NCI-H146 (cell line): ENCODE data around the gene HSPB7.
A peak's percentile ranks its signal among the peaks of the same experiment; 100 is the strongest.
"Not testable (repeated sequence)": the region's sequence is repeated elsewhere in the genome, so short reads cannot be mapped to it uniquely, and the experiment has no call there.

ENCODE experiments used
- DNase-seq: peaks from one replicate; lab custom pipeline; 2025; lab: John Stamatoyannopoulos, UW

Gene HSPB7

DNA sequence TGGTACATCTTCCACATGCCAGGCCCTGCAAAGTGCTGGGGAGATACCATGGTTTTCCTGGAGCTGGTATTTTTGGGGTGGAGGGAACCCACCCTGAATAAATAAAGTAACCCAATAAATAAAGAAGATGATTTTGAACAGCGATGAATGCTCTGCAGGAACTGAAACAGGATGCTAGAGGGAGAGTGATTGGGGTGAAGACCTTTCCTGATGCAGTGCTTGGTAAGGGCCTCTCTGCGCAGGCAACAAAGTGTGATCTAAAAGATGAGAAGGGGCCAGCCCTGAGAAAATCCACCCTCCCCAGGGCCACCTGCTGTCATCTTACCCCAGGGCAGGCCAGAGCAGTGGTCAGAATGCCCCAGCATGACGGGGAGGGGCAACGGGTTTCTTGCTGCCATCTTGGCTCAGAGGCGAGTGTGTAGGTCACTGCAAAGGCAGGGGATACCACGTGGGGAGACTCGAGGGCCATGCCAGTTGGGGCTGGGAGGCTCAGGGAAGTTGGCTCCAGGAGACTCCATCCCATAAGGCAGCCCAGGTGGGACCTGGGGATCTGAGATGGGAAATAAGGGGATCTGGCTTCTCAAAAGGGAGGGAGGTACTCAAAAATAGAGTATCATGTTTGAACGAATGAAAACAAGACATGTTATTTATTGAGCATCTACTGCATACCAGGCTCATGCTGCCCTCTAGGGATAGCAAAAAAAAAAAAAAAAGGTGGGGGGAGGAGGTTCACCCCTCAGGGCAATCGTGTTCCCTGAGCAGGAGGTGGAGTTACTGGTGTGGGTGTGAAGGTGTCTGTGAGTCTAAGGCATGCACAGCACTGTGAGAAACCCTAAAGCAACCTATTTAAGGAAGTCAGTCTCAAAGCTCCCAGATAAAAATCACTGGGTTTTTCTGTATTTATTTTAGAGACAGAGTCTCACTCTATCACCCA is 11.0 kb downstream of the HSPB7 start:
- no peak for DNase-seq

DNA sequence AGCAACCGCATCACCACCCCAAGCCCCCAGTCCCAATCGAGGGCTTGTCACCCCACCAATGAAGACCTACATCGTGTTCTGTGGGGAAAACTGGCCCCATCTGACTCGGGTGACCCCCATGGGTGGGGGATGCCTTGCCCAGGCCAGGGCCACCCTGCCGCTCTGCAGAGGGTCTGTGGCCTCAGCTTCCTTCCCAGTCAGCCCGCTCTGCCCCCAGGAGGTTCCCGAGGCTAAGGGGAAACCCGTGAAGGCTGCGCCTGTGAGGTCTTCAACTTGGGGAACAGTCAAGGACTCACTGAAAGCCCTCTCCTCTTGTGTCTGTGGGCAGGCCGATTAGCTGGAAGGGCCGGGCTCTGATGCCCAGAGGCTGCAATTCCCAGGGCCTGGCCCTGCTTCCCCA is 11.8 kb downstream of the HSPB7 start:
- no peak for DNase-seq

DNA sequence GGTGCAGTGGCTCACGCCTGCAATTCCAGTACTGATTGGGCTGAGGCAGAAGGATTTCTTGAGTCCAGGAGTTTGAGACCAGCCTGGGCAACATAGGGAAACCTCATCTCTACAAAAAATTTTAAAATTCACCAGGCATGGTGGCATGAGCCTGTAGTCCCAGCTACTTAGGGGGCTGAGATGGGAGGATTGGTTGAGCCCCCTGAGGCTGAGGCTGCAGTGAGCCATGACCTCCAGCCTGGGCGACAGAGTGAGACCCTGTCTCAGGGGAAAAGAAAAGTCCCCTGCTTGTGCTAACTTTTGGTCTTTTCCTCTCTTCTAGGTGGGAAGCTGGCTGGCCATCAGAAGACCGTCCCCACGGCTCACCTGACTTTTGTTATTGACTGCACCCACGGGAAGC is 12.2 kb downstream of the HSPB7 start:
- no peak for DNase-seq

DNA sequence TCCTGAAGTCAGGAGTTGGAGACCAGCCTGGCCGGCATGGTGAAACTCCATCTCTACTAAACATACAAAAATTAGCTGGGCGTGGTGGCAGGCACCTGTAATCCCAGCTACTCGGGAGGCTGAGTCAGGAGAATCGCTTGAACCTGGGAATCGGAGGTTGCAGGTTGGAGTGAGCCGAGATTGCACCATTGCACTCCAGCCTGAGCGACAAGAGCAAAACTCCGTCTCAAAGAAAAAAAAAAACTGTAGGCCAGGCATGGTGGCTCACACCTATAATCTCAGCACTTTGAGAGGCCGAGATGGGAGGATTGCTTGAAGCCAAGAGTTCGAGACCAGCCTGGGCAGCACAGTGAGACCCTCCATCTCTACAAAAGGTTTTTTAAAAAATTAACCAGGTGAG is 16.6 kb downstream of the HSPB7 start:
- not testable (repeated sequence) for DNase-seq

DNA sequence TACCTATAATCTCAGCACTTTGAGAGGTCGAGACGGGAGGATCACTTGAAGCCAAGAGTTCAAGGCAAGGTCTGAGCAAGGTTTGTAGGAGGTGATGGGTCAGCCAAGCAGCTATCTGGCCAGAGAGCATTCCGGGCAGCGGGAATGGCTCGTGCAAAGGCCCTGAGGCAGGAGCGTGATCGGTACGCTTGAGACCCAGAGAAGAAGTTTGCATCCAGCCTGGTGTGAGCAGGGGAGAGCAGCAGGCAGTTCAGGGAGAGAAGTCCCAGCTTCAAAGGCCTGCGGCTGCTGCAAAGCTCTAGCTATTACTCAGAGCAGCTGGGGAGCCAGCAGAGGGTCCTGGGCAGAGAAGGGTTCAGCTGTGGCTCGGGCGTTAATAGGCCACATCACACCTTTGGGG is 18.9 kb downstream of the HSPB7 start:
- DNase-seq, result no peak

GRCh38 chr1:15997637-15998280 is 20.1 kb downstream of the HSPB7 start:
- DNase-seq, result no peak

DNA sequence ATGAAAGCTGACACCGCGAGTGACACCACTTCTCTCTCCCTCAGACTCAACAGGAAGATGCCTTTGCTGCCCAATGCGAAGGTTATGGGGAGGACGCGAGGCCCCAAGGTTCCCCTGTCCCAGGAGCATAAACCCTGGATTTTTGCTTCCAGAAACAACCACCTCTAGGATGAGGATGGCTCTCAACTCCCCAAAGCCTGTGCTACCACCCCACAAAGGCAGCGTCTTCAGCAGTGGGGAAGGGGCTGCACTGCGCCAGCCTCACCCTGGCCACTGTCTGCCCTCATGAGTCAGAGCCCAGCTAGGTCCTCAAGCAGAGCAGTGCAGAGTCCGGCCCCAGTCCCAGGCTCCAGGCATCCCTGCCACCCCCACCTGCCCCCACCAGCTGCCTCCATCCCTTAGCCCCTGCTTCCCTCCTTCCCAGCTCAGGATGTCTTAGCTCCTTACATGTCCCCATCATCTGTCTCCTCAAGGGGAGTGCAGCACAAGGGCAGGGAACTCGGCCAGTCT is 20.7 kb downstream of the HSPB7 start:
- no peak for DNase-seq

DNA sequence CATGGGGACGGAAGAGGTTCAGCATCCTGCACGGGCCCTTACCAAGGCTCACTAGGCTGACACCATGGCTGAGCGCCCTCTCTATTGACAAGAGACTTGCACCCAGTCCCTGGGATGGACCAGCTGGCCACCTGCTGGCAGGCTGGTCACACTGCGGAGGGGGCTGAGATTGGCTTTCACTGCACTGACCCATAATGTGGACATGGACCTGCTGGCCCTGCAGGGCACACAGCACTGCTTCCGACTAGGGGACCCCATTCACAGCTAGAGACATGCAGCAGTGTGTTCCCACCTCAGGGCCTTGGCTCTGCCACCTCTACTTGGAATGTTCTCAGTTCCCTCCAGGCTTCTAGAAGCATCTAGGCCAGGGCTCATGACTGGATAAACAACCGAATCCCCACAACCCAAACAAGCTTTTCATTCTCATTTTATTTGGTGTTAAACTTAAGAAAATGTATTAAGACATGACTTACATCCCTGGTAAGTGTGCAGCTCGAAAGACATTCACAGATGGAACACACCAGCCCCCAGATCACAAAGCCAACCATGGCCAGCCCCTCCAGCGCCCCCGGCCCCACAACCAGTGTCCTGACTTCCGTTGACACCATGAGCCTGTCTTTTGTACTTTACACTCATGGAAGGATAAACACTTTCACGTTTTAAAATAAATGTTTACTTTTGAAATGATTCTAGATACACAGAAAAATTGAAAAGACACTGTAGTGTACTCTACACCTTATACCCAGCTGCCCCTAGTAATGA is 23.1 kb downstream of the HSPB7 start:
- peak; percentile 2 for DNase-seq

- no peak for DNase-seq
Observed at GRCh38 chr1:15994081-15994480, 23.8 kb downstream of the HSPB7 start.

DNA sequence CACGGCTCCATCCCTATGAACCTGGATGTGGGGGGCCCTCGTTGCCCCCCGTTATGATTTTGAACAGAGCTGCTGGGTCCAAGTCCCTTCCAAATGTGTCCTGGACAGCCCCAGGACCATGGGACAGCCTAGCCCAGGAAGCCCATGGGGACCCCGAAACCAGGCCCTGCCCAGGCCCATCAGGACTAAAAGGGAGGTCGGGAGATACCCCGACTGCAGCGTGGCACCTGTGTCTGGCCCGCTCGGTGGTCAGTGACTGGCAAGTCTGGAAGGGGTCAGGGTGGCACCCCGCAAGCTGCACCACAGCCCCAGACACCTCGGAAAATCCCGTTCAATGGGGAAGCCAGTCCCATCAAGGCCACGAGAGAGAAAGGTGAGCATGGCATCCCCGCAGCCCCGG is 24.2 kb downstream of the HSPB7 start:
- no peak for DNase-seq

- no peak for DNase-seq
Observed at GRCh38 chr1:15992582-15993500, 25.0 kb downstream of the HSPB7 start.

- no peak for DNase-seq
Observed at GRCh38 chr1:15992187-15992553, 25.7 kb downstream of the HSPB7 start.

DNA sequence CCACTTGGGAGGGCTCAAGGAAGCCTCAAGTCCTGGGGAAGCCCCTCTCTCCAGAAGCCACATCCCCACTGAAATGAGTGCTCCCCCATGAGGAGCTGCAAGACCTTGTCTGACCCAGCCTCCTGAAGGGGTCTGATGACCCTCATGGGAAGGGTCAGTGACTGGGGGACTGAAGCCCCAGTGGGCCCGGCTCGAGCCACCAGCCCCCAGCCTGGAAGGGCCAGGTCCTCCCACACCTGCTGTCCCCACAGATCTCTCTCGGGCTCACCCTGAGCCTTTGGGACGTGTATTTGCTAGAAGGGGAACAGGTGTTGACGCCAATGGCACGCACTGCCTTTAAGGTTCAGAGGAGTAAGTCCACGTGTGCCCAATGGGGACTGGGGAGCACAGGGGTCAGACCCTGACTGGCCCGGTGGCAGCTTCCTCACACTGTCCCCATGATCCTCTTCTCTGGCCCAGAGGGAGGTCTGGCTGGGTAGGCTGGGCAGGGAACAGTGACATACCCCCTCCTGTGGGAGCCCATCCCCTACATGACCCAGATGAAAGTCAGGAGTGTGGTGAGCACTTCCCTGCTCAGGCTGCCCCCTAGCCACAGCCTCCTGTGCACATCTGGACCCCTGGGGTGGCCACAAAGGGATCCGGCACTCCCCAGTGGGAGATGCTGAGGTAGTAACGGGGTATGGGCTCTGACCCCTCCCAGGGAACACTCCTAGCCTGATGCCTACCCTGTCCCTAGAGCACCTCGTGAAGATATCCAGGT is 26.2 kb downstream of the HSPB7 start:
- no peak for DNase-seq

- DNase-seq, result no peak
Observed at GRCh38 chr1:15989776-15990175, 28.1 kb downstream of the HSPB7 start.

- DNase-seq, result no peak
Observed at GRCh38 chr1:15988856-15989736, 28.7 kb downstream of the HSPB7 start.

DNA sequence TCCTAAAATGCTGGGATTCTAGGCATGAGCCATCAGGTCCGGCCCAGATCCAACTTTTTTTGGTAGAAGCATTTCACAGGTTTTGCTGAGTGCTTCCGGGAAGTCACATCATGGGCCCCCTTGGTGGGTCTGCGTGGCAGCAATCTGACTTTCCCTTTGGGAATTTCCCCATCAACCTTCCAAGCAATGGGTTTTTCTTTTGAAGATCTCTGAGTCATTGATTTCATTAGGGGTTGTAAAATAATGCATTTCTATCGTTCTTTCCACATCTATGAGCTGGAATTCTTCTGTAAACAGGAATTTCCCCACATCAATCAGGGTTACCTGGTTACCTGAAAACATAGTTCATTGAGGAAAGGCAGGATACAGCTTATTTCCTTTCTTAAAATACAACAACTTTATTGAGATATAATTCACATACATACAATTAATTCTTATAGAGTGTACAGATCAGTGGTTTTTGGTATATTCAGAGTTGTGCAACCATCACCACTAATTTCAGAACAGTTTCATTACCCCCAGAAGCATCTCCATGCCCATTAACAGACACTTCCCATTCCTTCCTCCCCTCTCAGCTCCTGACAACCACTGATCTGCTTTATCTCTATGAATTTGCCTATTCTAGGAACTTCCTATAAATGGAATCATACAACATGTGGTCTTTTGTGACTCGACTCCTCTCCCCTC is 32.1 kb downstream of the HSPB7 start:
- DNase-seq, result no peak

- no peak for DNase-seq
Observed at GRCh38 chr1:15983275-15983674, 34.6 kb downstream of the HSPB7 start.

- DNase-seq, result no peak
Observed at GRCh38 chr1:15981679-15982078, 36.2 kb downstream of the HSPB7 start.

DNA sequence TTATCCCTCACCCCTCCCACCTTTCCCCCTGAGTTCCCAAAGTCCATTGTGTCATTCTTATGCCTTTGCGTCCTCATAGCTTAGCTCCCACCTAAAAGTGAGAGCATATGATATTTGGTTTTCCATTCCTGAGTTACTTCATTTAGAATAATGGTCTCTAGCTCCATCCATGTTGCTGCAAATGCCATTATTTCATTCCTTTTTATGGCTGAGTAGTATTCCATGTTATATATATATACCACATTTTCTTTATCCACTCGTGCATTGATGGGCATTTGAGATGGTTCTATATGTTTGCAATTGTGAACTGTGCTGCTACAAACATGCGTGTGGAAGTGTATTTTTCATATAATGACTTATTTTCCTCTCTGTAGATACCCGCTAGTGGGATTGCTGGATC is 39.9 kb downstream of the HSPB7 start:
- DNase-seq, result not testable (repeated sequence)
